ENCODE results near the gene SF3A1.

- TF ChIP-seq, protein P1, sequence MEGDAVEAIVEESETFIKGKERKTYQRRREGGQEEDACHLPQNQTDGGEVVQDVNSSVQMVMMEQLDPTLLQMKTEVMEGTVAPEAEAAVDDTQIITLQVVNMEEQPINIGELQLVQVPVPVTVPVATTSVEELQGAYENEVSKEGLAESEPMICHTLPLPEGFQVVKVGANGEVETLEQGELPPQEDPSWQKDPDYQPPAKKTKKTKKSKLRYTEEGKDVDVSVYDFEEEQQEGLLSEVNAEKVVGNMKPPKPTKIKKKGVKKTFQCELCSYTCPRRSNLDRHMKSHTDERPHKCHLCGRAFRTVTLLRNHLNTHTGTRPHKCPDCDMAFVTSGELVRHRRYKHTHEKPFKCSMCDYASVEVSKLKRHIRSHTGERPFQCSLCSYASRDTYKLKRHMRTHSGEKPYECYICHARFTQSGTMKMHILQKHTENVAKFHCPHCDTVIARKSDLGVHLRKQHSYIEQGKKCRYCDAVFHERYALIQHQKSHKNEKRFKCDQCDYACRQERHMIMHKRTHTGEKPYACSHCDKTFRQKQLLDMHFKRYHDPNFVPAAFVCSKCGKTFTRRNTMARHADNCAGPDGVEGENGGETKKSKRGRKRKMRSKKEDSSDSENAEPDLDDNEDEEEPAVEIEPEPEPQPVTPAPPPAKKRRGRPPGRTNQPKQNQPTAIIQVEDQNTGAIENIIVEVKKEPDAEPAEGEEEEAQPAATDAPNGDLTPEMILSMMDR (IDR thresholded peaks at IDR 0.05) = no peak
- no peak for TF ChIP-seq POLR2A (IDR thresholded peaks at IDR 0.05)
These were observed 35.2 kb downstream of the SF3A1 start for GRCh38 chr22:30321461-30321860.

Data from body of pancreas (tissue), 4 donors.